ENCODE results near the gene TYROBP. TPM values are rescaled to one million over a fixed set of nuclear protein-coding genes. Genes with fewer than 3 reads are reported as not detected.
"Not testable (repeated sequence)": the region's sequence is repeated elsewhere in the genome, so short reads cannot be mapped to it uniquely, and the experiment has no call there.

Gene TYROBP
- not detected in 2 replicates for total RNA-seq (2014; rRNA removed; shearing (Covaris generic))

DNA sequence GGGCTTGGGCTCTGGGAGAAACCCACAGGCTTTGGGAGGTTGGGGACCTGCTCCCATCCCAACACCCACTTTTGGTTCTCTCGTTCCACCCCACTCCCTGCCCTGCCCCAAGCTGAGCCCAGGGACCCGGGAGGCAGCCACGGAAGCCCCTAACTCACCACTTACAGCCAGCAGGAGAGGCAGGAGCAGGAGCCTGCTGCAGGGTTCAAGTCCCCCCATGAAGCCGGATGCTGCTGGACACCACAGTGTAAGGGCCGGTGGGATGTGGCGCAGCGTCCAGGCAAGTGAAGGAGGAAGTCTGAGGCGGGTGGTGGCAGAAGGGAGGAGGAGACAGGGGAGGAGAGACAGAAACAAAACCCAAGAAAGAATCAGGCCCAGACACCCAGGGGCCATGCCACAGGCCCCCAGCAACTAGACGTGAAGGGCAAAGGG lies at the start of gene TYROBP:
TSS of gene TYROBP (minus strand) at position 286 of the 432 bp plus-strand sequence. CDS start at position 219, 67 bp downstream.
- peak; percentile 44 for DNase-seq
- Histone ChIP-seq H3K4me3 (ENCODE audit: insufficient read depth, low read depth, low read length) (no peak within 1 kb of the TSS), H3K27me3 (ENCODE audit: control insufficient read depth, insufficient read depth, low read length) (no peaks in the 10 kb centered on the region), H3K36me3 (replicated peaks; ENCODE audit: control insufficient read depth, insufficient read depth, low read length) (no peaks in the 10 kb centered on the region)

DNA sequence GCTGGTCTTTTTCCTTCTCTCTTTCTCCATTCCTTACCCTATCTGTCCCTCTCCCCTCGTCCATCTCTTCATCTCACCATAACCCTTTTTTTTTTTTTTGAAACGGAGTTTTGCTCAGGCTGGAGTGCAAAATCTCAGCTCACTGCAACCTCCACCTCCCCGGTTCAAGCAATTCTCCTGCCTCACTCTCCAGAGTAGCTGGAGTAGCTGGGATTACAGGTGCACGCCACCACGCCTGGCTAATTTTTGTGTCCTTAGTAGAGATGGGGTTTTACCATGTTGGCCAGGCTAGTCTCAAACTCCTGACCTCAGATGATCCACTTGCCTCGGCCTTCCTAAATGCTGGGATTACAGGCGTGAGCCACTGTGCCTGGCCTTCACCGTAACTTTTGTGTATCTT lies 49.3 kb upstream of the TYROBP start:
- H3K4me3 ChIP-seq (ENCODE audit: insufficient read depth, low read depth, low read length); H3K36me3 ChIP-seq (replicated peaks; ENCODE audit: control insufficient read depth, insufficient read depth, low read length); DNase-seq: not testable (repeated sequence)
- peaks cover 28% of the 10 kb centered on the region for H3K27me3 ChIP-seq (ENCODE audit: control insufficient read depth, insufficient read depth, low read length)

DNA sequence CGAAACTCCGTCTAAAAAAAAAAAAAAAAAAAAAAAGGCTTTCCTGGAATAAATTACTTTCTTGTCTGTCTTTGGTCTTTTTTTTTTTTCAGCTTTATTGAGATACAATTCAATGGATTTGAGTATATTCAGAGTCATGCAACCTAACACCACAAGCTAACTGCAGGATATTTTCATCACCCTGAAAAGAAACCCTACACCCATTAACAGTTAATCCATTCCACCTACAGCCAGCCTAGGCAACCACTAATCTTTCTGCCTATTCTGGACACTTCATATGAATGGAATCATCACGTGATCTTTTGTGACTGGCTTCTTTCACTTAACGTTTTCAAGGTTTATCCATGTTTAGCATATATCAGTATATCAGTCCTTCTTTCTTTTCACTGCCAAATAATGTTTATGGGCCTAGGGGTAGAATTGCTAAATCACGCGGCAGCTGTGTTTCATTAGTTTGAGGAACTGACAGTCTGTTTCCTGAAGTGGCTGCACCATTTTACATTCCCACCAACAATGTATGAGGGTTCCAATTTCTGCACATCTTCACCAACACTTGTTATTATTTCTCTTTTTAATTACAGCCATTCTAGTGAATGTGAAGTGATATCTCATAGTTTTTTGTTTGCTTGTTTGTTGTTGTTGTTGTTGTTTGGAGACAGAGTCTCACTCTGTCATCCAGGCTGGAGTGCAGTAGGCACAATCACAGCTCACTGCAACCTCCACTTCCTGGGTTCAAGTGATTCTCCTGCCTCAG lies 48.0 kb upstream of the TYROBP start:
- Histone ChIP-seq H3K27me3 (ENCODE audit: control insufficient read depth, insufficient read depth, low read length) (peaks cover 28% of the 10 kb centered on the region), H3K4me3 (ENCODE audit: insufficient read depth, low read depth, low read length) (no peak overlapping the region), H3K36me3 (replicated peaks; ENCODE audit: control insufficient read depth, insufficient read depth, low read length) (no peaks in the 10 kb centered on the region)
- DNase-seq, result no peak

DNA sequence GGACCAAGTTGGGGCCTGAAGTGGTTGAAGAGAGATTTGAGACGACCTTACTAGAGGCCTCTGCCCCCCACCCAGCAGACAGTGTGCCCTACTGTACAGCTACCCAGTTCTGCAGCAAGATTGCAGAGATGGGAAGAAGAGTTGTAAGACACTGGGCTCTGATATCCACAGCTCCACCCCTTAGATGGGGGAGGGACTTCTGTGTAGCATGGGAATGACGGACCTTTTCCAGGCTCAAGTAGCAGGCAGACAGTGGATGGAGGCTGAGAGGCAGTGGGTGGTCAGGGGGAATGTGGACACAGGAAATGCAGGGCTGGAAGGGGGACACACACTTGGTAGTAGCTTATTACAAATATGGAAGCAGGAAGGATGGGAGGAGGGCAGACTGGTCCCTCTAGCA lies 41.0 kb upstream of the TYROBP start:
- no peaks in the 10 kb centered on the region for H3K27me3 ChIP-seq (ENCODE audit: control insufficient read depth, insufficient read depth, low read length)
- peak; percentile 64 for DNase-seq
- H3K36me3 ChIP-seq (replicated peaks; ENCODE audit: control insufficient read depth, insufficient read depth, low read length), result no peaks in the 10 kb centered on the region
- H3K4me3 ChIP-seq (ENCODE audit: insufficient read depth, low read depth, low read length), result no peak overlapping the region

DNA sequence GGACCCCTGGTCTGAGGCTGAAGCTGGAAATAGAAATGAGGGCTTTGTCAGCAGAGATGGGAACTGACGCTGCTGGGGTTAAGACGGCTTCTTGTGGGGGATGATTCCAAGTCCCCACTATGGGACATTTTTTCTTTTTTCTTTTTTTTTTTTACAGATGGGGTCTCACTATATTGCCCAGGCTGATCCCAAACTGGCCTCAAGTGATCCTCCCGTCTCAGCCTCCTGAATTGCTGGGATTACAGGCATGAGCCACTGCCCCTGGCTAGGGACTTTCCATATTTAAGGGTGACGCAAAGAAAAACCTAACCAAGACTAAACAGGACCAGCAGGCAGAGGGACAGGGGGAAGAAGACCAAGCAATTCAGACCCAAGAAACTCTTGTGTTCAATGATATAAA lies 38.1 kb upstream of the TYROBP start:
- no peak for DNase-seq
- H3K4me3 ChIP-seq (ENCODE audit: insufficient read depth, low read depth, low read length), result no peak overlapping the region
- no peaks in the 10 kb centered on the region; the same call in 1 of the 2 replicates for H3K36me3 ChIP-seq (replicated peaks; ENCODE audit: control insufficient read depth, insufficient read depth, low read length)
- no peaks in the 10 kb centered on the region for H3K27me3 ChIP-seq (ENCODE audit: control insufficient read depth, insufficient read depth, low read length)

DNA sequence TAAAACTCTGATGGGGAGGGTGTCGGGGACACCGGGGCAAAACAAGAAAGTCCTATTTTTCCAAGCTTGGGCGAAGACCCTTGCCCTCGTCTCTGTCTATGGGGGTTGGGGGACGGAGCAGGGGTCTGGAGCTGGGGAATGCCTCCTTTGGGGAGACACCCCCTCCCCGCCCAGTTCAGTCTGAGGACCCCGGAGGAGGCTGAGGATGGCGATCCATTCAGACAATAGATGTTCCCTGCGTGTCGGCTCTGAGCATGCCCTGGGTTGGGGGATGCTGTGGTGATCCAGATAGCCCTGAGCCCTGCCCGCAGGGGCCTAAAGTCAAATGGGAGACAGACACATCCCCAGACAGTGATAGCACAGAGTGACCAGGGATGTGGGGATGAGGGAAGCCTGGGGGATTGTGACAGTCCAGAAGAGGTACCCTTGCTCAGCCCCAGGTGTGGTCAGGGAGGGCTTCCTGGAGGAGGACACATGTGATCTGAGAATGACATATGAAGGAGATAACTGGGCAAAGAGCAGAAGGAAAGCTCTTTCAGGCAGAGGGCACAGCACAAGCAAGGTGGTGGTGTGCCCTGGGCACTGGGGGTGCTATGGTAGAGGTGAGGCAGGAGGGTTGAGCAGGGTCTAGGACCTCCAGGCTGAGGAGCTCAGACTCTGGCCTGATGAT lies 37.2 kb upstream of the TYROBP start:
- no peak overlapping the region for H3K4me3 ChIP-seq (ENCODE audit: insufficient read depth, low read depth, low read length)
- DNase-seq, result no peak
- H3K27me3 ChIP-seq (ENCODE audit: control insufficient read depth, insufficient read depth, low read length), result no peaks in the 10 kb centered on the region
- H3K36me3 ChIP-seq (replicated peaks; ENCODE audit: control insufficient read depth, insufficient read depth, low read length), result no peaks in the 10 kb centered on the region; the same call in 1 of the 2 replicates

DNA sequence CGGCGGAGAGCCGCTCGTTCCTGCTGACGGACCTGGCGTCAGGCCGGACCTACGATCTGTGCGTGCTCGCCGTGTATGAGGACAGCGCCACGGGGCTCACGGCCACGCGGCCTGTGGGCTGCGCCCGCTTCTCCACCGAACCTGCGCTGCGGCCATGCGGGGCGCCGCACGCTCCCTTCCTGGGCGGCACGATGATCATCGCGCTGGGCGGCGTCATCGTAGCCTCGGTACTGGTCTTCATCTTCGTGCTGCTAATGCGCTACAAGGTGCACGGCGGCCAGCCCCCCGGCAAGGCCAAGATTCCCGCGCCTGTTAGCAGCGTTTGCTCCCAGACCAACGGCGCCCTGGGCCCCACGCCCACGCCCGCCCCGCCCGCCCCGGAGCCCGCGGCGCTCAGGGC lies 36.5 kb upstream of the TYROBP start:
- no peaks in the 10 kb centered on the region for H3K27me3 ChIP-seq (ENCODE audit: control insufficient read depth, insufficient read depth, low read length)
- H3K36me3 ChIP-seq (replicated peaks; ENCODE audit: control insufficient read depth, insufficient read depth, low read length), result no peaks in the 10 kb centered on the region; the same call in 1 of the 2 replicates
- peak; percentile 43 for DNase-seq
- no peak overlapping the region for H3K4me3 ChIP-seq (ENCODE audit: insufficient read depth, low read depth, low read length)

DNA sequence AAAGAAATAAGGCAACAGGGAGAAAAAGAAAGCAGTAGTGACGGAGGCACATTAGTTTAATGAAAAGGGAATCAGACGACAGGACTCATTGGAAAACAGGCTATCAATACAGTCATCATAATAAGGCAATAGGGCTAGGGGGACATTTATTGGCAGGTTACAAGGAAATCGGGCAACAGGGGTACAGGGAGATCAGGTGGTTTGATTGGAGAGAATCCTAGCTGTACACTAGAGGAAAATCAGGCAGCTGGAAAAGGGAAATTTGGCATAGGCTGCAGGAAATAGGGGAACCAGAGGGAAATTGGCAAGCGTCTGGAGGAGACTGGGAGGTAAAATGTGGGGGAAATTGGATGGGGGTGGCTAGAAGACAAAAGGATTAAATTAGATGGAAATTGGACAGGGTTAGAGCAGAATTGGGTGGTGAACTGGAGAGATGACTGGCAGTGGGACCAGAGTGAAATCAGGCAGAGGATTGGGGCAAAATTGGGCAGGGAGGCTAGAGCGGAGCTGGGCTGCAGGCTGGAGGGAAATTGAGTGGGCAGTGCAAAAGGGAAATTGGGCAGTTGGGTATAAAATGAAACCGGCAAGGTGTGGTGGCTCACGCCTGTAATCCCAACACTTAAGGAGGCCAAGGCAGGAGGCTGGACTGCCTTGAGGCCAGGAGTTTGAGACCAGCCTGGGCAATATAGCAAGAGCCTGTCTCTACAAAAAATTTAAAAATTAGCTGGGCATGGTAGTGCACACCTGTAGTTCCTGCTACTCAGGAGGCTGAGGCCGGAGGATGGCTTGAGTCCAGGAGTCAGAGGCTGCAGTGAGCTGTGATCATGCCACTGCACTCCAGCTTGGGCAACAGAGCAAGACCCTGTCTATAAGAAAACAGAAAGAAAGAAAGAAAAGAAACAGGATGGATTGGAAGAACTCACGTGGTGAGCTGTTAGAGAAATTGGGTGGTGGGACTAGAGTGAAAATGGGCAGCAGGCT lies 35.5 kb upstream of the TYROBP start:
- no peaks in the 10 kb centered on the region for H3K27me3 ChIP-seq (ENCODE audit: control insufficient read depth, insufficient read depth, low read length)
- DNase-seq, result no peak

DNA sequence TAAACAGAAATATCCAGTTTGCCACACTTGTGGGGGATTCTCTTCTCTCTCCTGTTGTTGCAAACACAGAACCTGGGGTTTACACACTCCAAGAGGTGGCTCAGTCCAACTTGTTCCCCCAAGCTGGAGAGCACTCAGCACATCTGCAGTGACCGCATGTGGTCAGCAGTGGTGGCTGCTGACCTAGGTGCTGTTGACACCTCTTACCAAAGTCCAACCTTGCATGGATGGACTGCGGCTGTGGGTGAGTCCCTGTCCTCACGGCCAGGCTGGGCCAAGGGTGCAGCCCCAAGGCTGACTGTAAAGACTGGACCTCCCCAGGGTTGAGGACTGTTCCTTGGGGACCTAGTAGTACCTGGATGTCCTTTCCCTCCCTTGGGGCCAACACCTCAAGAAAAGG lies 34.1 kb upstream of the TYROBP start:
- no peaks in the 10 kb centered on the region; the same call in 1 of the 2 replicates for H3K36me3 ChIP-seq (replicated peaks; ENCODE audit: control insufficient read depth, insufficient read depth, low read length)
- H3K27me3 ChIP-seq (ENCODE audit: control insufficient read depth, insufficient read depth, low read length), result no peaks in the 10 kb centered on the region
- H3K4me3 ChIP-seq (ENCODE audit: insufficient read depth, low read depth, low read length), result no peak overlapping the region
- no peak for DNase-seq

More for the DNA sequence above, 35.5 kb upstream of the TYROBP start:
- H3K36me3 ChIP-seq (replicated peaks; ENCODE audit: control insufficient read depth, insufficient read depth, low read length), result no peaks in the 10 kb centered on the region; the same call in 1 of the 2 replicates
- H3K4me3 ChIP-seq (ENCODE audit: insufficient read depth, low read depth, low read length), result no peak overlapping the region

DNA sequence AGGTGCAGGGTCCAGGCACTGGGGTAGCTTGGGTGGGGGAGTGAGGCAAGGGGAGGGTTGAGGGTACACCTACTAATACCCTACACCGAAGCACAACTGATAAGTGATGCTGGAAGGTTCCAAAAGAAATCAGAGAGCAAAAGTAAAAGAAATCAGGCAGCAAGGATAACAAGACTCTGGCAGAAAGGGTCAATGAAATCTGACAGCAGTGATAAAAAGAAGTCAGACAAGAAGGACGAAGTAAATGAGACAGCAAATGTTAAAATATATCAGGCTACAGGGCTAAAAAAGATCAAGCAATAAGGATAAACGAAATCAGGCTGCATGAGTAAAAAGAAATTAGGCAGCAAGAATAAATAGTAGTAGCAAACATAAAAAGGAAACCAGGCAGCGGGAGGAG lies 32.7 kb upstream of the TYROBP start:
- DNase-seq, result no peak
- no peak overlapping the region for H3K4me3 ChIP-seq (ENCODE audit: insufficient read depth, low read depth, low read length)
- no peaks in the 10 kb centered on the region; the same call in 1 of the 2 replicates for H3K36me3 ChIP-seq (replicated peaks; ENCODE audit: control insufficient read depth, insufficient read depth, low read length)
- H3K27me3 ChIP-seq (ENCODE audit: control insufficient read depth, insufficient read depth, low read length), result no peaks in the 10 kb centered on the region

DNA sequence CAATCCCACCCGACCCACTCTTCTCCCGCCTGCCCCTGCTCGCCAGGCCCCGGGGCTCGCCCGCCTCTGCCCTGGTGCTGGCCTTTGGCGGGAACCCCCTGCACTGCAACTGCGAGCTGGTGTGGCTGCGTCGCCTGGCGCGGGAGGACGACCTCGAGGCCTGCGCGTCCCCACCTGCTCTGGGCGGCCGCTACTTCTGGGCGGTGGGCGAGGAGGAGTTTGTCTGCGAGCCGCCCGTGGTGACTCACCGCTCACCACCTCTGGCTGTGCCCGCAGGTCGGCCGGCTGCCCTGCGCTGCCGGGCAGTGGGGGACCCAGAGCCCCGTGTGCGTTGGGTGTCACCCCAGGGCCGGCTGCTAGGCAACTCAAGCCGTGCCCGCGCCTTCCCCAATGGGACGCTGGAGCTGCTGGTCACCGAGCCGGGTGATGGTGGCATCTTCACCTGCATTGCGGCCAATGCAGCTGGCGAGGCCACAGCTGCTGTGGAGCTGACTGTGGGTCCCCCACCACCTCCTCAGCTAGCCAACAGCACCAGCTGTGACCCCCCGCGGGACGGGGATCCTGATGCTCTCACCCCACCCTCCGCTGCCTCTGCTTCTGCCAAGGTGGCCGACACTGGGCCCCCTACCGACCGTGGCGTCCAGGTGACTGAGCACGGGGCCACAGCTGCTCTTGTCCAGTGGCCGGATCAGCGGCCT lies 32.1 kb upstream of the TYROBP start:
- H3K27me3 ChIP-seq (ENCODE audit: control insufficient read depth, insufficient read depth, low read length), result no peaks in the 10 kb centered on the region

DNA sequence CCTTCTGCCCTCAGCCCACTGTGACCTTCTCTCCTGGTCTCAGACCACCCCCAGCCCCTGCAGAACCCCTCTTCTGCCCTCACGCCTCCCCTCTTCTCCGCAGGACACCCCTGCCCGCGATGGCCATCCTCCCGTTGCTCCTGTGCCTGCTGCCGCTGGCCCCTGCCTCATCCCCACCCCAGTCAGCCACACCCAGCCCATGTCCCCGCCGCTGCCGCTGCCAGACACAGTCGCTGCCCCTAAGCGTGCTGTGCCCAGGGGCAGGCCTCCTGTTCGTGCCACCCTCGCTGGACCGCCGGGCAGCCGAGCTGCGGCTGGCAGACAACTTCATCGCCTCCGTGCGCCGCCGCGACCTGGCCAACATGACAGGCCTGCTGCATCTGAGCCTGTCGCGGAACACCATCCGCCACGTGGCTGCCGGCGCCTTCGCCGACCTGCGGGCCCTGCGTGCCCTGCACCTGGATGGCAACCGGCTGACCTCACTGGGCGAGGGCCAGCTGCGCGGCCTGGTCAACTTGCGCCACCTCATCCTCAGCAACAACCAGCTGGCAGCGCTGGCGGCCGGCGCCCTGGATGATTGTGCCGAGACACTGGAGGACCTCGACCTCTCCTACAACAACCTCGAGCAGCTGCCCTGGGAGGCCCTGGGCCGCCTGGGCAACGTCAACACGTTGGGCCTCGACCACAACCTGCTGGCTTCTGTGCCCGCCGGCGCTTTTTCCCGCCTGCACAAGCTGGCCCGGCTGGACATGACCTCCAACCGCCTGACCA lies 31.4 kb upstream of the TYROBP start:
- DNase-seq, result peak; percentile 50
- Histone ChIP-seq H3K4me3 (ENCODE audit: insufficient read depth, low read depth, low read length) (no peak overlapping the region), H3K27me3 (ENCODE audit: control insufficient read depth, insufficient read depth, low read length) (no peaks in the 10 kb centered on the region), H3K36me3 (replicated peaks; ENCODE audit: control insufficient read depth, insufficient read depth, low read length) (no peaks in the 10 kb centered on the region; the same call in 1 of the 2 replicates)

More for the DNA sequence above, 32.1 kb upstream of the TYROBP start:
- DNase-seq, result peak; percentile 45
- H3K4me3 ChIP-seq (ENCODE audit: insufficient read depth, low read depth, low read length), result no peak overlapping the region
- H3K36me3 ChIP-seq (replicated peaks; ENCODE audit: control insufficient read depth, insufficient read depth, low read length), result no peaks in the 10 kb centered on the region; the same call in 1 of the 2 replicates
